GM12878 (cell line): ENCODE results near the gene PTPRD. TPM values are rescaled to one million over a fixed set of nuclear protein-coding genes. Genes with fewer than 3 reads are reported as not detected.

Experiments
- ATF7 ChIP-seq: fragments of 450-650 bp; IDR thresholded peaks from 2 replicates; pipeline ENCODE4 v1.6.1; 2016; ENCODE audit warnings: low read depth, mild to moderate bottlenecking
- CEBPB ChIP-seq, 2 experiments: fragments of 150-350 bp in 1 of 2; IDR thresholded peaks; 2 replicates each; pipeline ENCODE4 v1.6.1; 2012 to 2014; ENCODE audit warnings: low read depth in 2 of 2, low read length in 2 of 2, borderline replicate concordance in 1 of 2, inconsistent platforms in 1 of 2
- CUX1 ChIP-seq: IDR thresholded peaks from 2 replicates; pipeline ENCODE4 v1.6.1; 2012; ENCODE audit warnings: improper control_type of control experiment, low read depth, low read length; ENCODE audit not compliant: insufficient replicate concordance
- PAX5 ChIP-seq: IDR thresholded peaks from 2 replicates; pipeline ENCODE4 v1.6.1; 2011; ENCODE audit warnings: low read depth, low read length, borderline replicate concordance
- PKNOX1 ChIP-seq: fragments of 450-650 bp; IDR thresholded peaks from 2 replicates; pipeline ENCODE4 v1.6.1; 2016; ENCODE audit warnings: mild to moderate bottlenecking
- SIX5 ChIP-seq: IDR thresholded peaks from 2 replicates; pipeline ENCODE4 v1.6.1; 2011; ENCODE audit warnings: mild to moderate bottlenecking, low read depth, low read length, moderate library complexity; ENCODE audit not compliant: severe bottlenecking
- SMARCA5 ChIP-seq: fragments of 450-650 bp; IDR thresholded peaks from 2 replicates; pipeline ENCODE4 v1.6.1; 2017; ENCODE audit warnings: mild to moderate bottlenecking
- SMC3 ChIP-seq: IDR thresholded peaks from 2 replicates; pipeline ENCODE4 v1.6.1; 2011; ENCODE audit warnings: low read length, improper control_type of control experiment, borderline replicate concordance
- polyA plus RNA-seq, 11 experiments: library from polyadenylated mRNA; depleted of rRNA in 4 of 11; unstranded in 6 of 11; stranded (reverse) in 5 of 11; fragments of >200 nt; fragmentation: Nextera tagmentation in 4 of 11; fragmentation: Illumina TruSeq in 1 of 11; extraction: Ambion mirVana in 4 of 11; extraction: Trizol in 1 of 11; gene quantifications; 1 replicate in 1 of 11; 2 replicates in 10 of 11; pipeline versions ENCODE4 v1.2.1 to v1.2.3, GENCODE V29; 2011 to 2016; ENCODE audit warnings: inconsistent platforms in 2 of 11, missing spikeins in 2 of 11, low read depth in 1 of 11
- total RNA-seq, 4 experiments: library from RNA; depleted of rRNA in 3 of 4; stranded (reverse); fragments of >200 nt in 3 of 4; fragmentation: Illumina TruSeq in 1 of 4; extraction: Trizol in 1 of 4; gene quantifications; 2 replicates each; pipeline versions ENCODE4 v1.2.1 to v1.2.3, GENCODE V29; 2013 to 2021

The PTPRD gene
- total and polyA plus RNA-seq, 10 of the 15 experiments (the other 5 are each of a cell fraction or from before 2014, with no cell fraction given): under 0.01 to 0.05 (median 0.01) TPM; not detected in 7

DNA sequence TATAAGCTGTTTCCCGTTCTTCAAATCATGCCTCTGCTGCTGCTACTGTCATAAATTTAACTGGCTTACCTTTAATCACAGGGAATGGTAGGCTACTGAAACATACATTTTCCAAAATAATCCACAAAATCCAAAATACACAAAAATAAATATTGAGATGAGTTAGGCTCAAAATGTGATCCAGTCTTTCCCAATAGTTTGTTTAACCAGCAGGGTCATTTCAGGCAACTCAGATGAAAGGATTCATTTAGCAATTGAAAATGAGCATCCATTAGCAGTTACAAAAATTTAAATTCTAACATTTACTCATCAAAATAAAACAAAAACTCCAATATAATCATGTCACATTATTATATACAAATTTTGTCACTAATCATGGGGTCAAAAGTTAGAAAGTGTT, 1797.6 kb downstream of the PTPRD start (continued):
- TF ChIP-seq CUX1 (no peak), PKNOX1 (no peak), SMC3 (no peak), PAX5 (no peak), SIX5 (no peak), SMARCA5 (no peak), ATF7 (no peak), CEBPB (IDR thresholded peaks at IDR 0.05; ENCODE audit: borderline replicate concordance in 1 of 2, low read depth in 2 of 2, low read length in 2 of 2) (no peak)
